Peyer's patch (tissue), 4 donors: ENCODE measurements around the gene MEGF8. TPM values are rescaled to one million over a fixed set of nuclear protein-coding genes. Genes with fewer than 3 reads are reported as not detected.
"Not testable (repeated sequence)": the region's sequence is repeated elsewhere in the genome, so short reads cannot be mapped to it uniquely, and the experiment has no call there.

Experiments used
- DNase-seq, 3 donors: peaks; one replicate each; pipeline ENCODE4 v3.0.0-alpha.2; 2017 to 2019
- H3K27ac ChIP-seq, 4 donors: fragments of 200-600 bp; sonication (generic); one replicate each; pipeline ENCODE4 v1.5.1; 2016 to 2019
- H3K27me3 ChIP-seq, 2 donors: fragments of 200-600 bp; sonication (generic); one replicate each; pipeline ENCODE4 v1.5.1; 2019
- H3K36me3 ChIP-seq, 3 donors: fragments of 200-600 bp; sonication (generic); one replicate each; pipeline ENCODE4 v1.5.1; 2016 to 2019
- H3K4me1 ChIP-seq, 4 donors: fragments of 200-600 bp; sonication (generic); one replicate each; pipeline ENCODE4 v1.5.1; 2016 to 2019
- H3K4me3 ChIP-seq, 4 donors: fragments of 200-600 bp; sonication (generic); 1 replicate in 3 of 4; 2 replicates in 1 of 4; pipeline ENCODE4 v1.5.1; 2016 to 2019; ENCODE audit warnings: mild to moderate bottlenecking in 1 of 4
- H3K9me3 ChIP-seq, 4 donors: fragments of 200-600 bp; sonication (generic); one replicate each; pipeline ENCODE4 v1.5.1; 2016 to 2019; ENCODE audit warnings: mild to moderate bottlenecking in 1 of 4
- CTCF ChIP-seq, 6 experiments: fragments of 450-650 bp in 4 of 6; fragments of 200-600 bp in 2 of 6; sonication (generic) in 1 of 6; IDR thresholded peaks; one replicate each; pipeline ENCODE4 v1.5.1; 2017 to 2019; ENCODE audit warnings: antibody characterized with exemption in 6 of 6, mild to moderate bottlenecking in 3 of 6, moderate library complexity in 1 of 6
- POLR2A ChIP-seq, 2 donors: fragments of 450-650 bp; IDR thresholded peaks; one replicate each; pipeline ENCODE4 v1.5.1; 2017; ENCODE audit warnings: antibody characterized with exemption in 2 of 2, mild to moderate bottlenecking in 2 of 2, moderate library complexity in 2 of 2
- total RNA-seq, 4 donors: library from RNA; depleted of rRNA; stranded (reverse); fragments of >200 nt; gene quantifications; one replicate each; pipeline ENCODE4 v1.1.0, GENCODE V29; 2016

Gene MEGF8
- total RNA-seq, 4 donors from 2014 or later: 12.3 to 30.8 (median 22.3) TPM

DNA sequence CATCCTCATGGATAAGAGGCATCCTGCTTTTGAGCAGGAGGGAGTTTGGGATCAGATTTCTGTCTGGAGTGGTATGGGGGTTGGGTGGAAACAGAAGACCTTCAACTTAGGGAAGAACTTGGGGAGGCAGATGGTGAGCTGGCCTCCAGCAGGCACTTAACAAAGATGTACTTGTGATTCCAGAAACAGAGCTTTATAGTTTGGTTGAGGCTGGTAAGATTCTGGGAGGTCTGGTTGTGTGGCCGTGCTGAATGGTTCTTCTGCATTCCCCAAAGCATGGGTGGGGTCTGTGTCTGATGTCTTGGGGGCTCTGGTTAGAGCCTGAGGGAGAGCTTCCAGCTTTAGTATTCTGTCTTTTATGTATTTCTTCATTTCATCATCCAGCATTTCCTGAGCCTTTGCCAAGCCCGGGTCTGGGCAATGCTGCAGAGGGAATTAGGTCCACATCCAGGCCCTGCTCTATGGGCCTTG, 4.8 kb downstream of the MEGF8 start:
- Histone ChIP-seq H3K36me3 (no peaks in the 10 kb centered on the region), H3K27ac (no peak overlapping the region), H3K4me1 (peaks cover 0 to 7% (median 3%) of the 10 kb centered on the region in 4 donors), H3K27me3 (no peaks in the 10 kb centered on the region), H3K4me3 (no peak overlapping the region), H3K9me3 (no peaks in the 10 kb centered on the region)
- DNase-seq: no peak
- TF ChIP-seq POLR2A (IDR thresholded peaks at IDR 0.05) (no peak), CTCF (IDR thresholded peaks at IDR 0.05) (no peak)

GRCh38 chr19:42331333-42331732, 5.9 kb downstream of the MEGF8 start:
- not testable (repeated sequence) for H3K9me3 ChIP-seq, H3K4me3 ChIP-seq, H3K4me1 ChIP-seq, DNase-seq, H3K27me3 ChIP-seq, H3K27ac ChIP-seq, H3K36me3 ChIP-seq

DNA sequence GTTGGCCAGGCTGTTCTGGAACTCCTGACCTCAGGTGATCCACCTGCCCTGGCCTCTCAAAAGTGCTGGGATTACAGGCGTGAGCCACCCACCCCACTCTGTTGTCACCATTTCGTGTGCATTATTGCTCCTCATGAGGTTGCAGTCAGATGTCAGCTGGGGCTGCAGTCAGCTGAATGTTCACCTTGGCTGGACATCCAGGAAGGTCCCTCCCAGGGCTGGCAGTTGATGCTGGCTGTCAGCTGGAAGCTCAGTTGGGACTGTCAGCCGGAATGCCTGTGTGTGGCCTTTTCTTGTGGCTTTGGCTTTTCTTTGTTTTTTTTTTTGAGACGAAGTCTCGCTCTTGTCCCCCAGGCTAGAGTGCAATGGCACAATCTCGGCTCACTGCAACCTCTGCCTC, 6.6 kb downstream of the MEGF8 start:
- TF ChIP-seq CTCF (IDR thresholded peaks at IDR 0.05) (no peak), POLR2A (IDR thresholded peaks at IDR 0.05) (no peak)
- H3K36me3 ChIP-seq: peaks cover 0 to 5% (median 0%) of the 10 kb centered on the region in 3 donors
- no peaks in the 10 kb centered on the region for H3K4me1 ChIP-seq
- no peaks in the 10 kb centered on the region for H3K9me3 ChIP-seq
- no peak overlapping the region for H3K4me3 ChIP-seq
- DNase-seq: no peak
- no peak overlapping the region for H3K27ac ChIP-seq
- H3K27me3 ChIP-seq: no peaks in the 10 kb centered on the region

GRCh38 chr19:42333018-42333417, 7.6 kb downstream of the MEGF8 start:
- DNase-seq: no peak
- Histone ChIP-seq H3K27ac (no peak overlapping the region), H3K27me3 (no peaks in the 10 kb centered on the region), H3K9me3 (no peaks in the 10 kb centered on the region), H3K36me3 (peaks cover 0 to 5% (median 0%) of the 10 kb centered on the region in 3 donors), H3K4me1 (no peaks in the 10 kb centered on the region), H3K4me3 (no peak overlapping the region)
- no peak for TF ChIP-seq POLR2A (IDR thresholded peaks at IDR 0.05)
- TF ChIP-seq CTCF (IDR thresholded peaks at IDR 0.05): no peak

- Histone ChIP-seq H3K9me3 (no peaks in the 10 kb centered on the region), H3K4me3 (no peak overlapping the region), H3K27ac (no peak overlapping the region), H3K36me3 (peaks cover 0 to 5% (median 0%) of the 10 kb centered on the region in 3 donors), H3K4me1 (no peaks in the 10 kb centered on the region), H3K27me3 (no peaks in the 10 kb centered on the region)
- TF ChIP-seq CTCF (IDR thresholded peaks at IDR 0.05) (no peak), POLR2A (IDR thresholded peaks at IDR 0.05) (no peak)
- DNase-seq: no peak
Observed at GRCh38 chr19:42333975-42334696, 8.7 kb downstream of the MEGF8 start.

DNA sequence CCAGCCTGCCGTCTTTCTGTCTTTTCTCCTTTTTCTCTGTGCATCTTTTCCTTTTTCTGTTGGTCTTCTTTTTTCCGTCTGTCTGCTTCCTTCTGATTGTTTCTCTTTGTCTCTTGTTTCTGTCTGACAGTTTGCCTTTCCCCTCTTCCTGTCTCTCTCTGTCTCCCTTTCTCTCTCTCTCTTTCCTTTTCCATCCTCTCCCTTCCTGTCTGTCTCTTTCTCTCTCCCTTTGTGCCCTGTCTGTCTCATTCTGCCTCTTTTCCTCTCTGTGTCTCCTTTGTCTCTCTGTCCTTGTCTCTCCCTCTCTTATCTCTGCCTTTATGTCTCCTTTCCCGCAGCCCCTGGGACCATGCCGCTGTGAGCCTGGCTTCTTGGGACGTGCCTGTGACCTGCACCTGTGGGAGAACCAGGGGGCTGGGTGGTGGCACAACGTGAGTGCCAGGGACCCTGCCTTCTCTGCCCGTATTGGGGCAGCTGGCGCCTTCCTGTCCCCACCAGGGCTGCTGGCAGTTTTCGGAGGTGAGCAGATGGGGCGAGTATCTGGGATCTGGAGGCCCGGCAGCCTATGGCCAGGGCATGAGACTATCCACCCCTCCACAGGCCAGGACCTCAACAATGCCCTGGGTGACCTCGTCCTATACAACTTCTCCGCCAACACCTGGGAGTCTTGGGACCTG, 9.4 kb downstream of the MEGF8 start:
- Histone ChIP-seq H3K36me3 (peaks cover 0 to 5% (median 0%) of the 10 kb centered on the region in 3 donors), H3K27me3 (no peaks in the 10 kb centered on the region), H3K4me3 (no peak overlapping the region), H3K4me1 (no peaks in the 10 kb centered on the region), H3K27ac (no peak overlapping the region), H3K9me3 (no peaks in the 10 kb centered on the region)
- no peak for DNase-seq
- TF ChIP-seq POLR2A (IDR thresholded peaks at IDR 0.05) (no peak), CTCF (IDR thresholded peaks at IDR 0.05) (no peak)
